NCI-H226 (cell line): ENCODE results near the gene NPY4R2.
"Not testable (repeated sequence)": the region's sequence is repeated elsewhere in the genome, so short reads cannot be mapped to it uniquely, and the experiment has no call there.

Experiments used
- DNase-seq: peaks from one replicate; pipeline ENCODE4 v3.0.0-alpha.2; 2015

Gene NPY4R2

DNA sequence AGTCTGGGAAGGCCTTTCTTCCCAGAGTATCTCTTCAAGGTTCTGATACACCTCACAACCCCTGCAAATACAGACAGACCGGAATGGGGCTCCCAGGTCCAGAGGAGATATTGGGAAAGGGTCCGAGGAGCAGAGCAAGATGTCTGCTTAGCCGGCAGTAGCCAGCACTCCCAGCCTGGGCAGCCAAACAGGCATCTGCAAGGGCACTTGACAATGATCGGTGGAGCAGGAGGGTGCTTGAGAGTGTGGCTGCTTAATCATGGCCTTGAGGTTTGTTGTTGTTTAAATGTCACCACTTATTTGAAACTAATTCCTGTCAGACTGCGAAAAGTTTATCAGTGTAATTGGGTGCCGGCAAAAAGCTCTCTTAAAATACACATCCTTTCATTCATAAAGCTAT is 15.0 kb downstream of the NPY4R2 start:
- not testable (repeated sequence) for DNase-seq

DNA sequence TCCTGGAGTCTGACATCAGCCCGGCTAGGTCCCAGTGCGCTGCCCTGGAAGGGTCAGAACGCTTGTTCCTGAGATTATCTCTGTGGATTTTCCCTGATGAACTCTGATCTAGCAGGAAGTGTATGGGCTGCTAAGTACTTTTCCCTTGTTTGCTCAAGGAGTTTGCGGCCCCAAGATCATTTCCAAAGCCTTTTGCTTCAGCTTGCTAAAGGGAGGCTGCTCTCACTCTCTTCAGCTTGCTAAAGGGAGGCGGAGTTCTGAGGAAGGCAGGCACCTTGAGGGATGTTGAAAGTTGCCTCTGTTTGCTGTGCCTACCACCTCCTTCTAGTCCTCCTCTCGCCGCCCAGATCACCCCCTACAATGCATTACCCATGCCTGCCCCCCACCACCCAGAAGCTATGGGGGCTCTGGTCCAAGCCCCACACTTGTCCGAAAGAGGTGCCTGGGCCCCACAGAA is 18.3 kb downstream of the NPY4R2 start:
- not testable (repeated sequence) for DNase-seq

DNA sequence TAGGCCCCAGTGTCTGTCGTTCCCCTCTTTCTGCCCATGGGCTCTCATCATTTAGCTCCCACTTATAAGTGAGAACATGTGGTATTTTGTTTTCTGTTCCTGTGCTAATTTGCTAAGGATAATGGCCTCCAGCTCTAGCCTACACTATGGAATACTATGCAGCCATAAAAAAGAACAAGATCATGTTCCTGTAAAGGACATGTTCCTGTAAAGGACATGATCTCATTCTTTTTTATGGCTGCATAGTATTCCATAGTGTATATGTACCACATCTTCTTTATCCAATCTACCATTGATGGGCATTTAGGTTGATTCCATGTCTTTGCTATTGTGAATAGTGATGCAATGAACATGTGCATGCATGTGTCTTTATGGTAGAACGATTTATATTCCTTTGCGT is 19.2 kb downstream of the NPY4R2 start:
- not testable (repeated sequence) for DNase-seq

GRCh38 chr10:47940821-47941220 is 22.4 kb downstream of the NPY4R2 start:
- DNase-seq = not testable (repeated sequence)

DNA sequence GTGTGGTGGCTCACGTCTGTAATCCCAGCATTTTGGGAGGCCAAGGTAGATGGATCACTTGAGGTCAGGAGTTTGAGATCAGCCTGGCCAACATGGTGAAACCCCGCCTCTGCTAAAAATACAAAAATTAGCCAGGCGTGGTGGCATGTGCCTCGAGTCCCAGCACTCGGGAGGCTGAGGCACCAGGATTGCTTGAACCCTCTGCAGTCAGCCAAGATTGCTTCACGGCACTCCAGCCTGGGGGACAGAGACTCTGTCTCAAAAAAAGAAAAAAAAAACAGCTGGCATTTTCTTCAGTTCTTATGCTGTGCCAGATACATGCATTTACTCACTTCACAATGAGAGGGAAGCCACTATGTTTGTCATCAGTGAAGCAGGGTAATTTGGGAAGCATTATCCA is 22.9 kb downstream of the NPY4R2 start:
- DNase-seq = peak; percentile 0

DNA sequence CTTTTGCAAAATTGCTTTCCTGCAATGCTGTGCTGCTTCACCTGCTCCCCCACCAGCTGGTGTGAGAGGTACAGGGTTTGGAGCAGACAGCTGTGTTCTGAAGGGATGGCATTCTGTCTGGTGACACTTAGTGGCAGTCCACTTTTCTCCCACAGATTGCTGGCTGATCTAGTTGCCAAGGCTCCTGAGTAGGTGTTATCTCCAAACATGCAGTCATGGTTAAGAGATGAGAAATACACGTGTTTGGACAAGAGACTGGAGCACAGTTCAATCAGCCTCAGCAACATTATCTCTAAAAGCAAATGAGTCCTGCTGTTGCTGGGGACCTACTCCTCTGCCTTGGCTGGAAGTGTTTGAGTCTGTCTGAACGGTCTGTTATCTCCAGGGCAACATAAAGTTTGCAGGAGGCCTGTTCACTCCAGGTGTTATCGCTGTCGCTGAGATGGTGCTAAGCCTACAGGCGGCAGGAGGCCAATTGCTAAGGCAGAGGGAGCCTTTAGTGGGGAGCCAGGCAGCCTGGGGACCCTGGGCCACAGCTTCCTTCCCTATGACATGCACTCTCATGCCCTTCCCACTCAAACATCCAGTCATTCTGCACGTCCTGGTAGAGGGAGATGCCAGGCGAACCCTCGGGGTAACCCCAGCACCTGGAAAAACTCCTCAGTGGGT is 24.0 kb downstream of the NPY4R2 start:
- peak; percentile 25 for DNase-seq

DNA sequence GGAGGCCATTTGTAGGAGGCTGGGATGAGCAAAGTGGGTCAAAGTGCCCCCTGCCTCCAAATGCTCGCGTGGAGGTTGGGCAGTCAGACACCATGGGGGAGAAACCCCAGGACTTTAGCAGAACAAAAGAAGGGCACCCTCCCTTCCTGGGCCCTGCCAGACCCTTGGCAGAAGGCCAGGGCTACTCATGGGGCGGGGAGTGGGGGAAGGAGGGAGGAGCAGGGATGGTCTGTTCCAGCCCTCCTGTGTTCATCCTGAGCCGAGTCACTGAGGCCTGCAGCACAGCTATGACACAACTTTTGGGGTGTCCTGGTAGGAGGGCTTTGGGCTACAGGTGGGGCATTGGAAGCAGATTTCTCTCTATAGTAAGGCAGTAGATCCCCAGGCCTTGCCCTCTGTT is 24.9 kb downstream of the NPY4R2 start:
- DNase-seq = not testable (repeated sequence)

- DNase-seq = not testable (repeated sequence)
These were observed 29.0 kb downstream of the NPY4R2 start for GRCh38 chr10:47947424-47947823.

- not testable (repeated sequence) for DNase-seq
These were observed 38.7 kb downstream of the NPY4R2 start for GRCh38 chr10:47957158-47957557.

- DNase-seq = not testable (repeated sequence)
These were observed 41.2 kb downstream of the NPY4R2 start for GRCh38 chr10:47959677-47960076.

GRCh38 chr10:47960699-47961098 is 42.2 kb downstream of the NPY4R2 start:
- not testable (repeated sequence) for DNase-seq

DNA sequence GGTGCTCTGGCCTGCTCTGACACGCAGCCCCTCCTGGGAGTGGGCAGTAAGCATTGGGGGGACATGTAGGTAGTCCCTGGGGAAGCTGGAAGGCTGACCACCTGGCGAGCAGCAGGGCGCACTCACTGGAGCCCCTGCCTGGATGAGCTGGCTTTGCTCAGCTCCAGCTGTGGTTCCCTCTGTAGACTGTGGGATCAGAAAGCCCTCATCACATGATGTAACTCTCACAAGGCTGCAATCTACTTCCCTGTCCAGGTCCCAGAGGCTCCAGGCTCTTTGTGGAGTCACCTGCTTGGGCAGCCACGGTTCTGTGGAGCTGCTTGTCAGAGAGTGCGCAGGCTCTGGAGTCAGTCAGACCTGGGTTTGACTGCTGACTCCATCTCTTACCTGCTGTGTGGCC is 44.3 kb downstream of the NPY4R2 start:
- DNase-seq = not testable (repeated sequence)

DNA sequence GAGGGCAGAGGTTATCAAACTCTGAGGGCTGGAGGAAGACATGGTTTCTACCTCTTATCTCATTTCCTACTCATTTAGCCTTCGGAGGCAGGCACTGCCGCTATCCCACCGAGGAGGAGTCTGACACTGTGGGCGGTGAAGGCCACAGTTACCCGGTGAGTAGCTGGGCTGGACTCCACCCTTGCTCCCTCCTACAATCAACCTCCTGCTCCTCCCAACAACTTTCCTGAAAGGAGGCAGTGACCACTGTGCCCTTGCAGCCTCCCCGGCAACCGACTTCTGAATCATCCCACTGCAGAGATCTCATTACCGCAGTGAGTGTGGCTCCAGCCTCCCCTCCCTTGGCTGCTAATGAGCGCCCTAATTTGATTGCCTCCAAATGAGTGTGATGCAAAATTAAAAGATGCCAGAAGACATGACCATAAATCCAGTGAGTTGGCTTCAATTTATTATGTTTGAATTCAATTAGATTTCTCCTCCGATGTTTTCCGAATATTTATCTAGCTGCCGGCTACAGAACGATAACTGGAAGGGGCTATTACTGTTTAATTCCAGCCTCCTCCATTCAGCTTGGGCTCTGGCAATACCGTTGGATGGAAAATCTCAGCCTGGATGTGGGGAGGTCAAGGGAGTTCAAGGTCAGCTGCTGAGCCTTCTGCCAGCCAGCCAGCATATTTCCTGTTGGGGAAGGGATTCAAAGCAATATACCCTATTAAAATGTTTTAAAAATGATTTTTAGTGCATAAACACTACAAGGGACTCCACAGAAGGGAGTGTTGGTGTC is 46.0 kb downstream of the NPY4R2 start:
- DNase-seq = not testable (repeated sequence)

DNA sequence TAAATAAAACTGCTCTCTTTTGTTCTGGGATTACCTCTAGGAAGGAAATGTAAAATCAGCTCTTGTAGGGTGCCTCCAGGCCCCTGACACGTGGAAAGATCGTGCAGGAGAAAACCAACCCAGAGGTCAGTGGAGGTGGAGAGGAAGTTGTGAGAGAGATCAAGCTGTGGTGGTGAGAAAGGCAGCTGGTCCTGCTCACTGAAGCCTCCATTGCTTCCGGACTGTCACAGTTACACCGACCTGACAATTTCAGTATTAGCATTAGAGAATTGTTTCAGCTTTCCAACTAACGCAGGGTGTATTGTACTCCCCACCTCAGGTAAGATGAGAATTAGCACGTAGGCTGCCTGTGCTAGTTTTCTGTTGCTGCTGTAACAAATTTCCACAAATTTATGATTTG is 50.5 kb downstream of the NPY4R2 start:
- DNase-seq = not testable (repeated sequence)

DNA sequence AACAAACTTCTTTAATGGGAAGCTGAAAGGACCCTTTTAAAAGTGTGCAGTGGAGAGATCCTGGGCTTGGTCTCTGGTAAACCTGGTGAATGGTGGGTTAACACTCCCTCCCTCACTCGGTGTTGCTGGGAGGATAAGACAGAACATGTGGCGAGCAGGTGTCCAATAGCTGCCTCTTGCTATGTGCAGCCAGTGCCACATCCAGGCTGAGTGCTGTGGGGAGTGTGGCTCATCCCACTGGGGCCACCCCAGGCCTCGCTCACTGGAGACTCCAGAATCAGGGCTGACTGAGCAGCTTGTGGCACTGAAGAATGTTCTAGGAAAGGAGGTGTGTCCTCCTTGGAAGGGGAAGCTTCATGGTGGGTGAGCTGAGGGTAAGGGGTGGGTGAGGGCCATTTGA is 51.6 kb downstream of the NPY4R2 start:
- DNase-seq = not testable (repeated sequence)

DNA sequence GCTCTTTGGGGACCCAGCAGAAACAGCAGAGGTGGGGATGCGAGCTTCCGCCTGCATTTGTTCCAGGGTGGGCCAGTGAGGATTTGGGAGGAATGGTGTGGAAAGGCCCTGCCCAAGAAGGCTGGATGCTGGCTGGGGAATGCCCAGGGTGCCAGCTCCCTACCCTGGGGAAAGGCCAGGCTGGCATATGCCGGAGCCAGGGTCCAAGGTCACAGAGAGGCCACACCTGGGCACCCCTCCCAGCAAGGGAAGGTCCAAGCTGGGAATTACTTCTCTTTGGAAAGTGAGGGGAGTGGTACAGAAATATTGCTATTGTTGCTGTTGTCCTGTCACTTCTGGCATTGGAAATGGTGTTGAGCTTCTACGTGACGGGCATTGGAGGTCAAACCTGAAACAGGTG is 53.1 kb downstream of the NPY4R2 start:
- DNase-seq = not testable (repeated sequence)

- not testable (repeated sequence) for DNase-seq
These were observed 53.6 kb downstream of the NPY4R2 start for GRCh38 chr10:47972077-47972476.
